ENCODE measurements around the gene SRGAP2C. TPM values are rescaled to one million over a fixed set of nuclear protein-coding genes. Genes with fewer than 3 reads are reported as not detected.
"Not testable (repeated sequence)": the region's sequence is repeated elsewhere in the genome, so short reads cannot be mapped to it uniquely, and the experiment has no call there.

Gene SRGAP2C
- total RNA-seq, 1 experiment from 2014 or later: 10.4 TPM

DNA sequence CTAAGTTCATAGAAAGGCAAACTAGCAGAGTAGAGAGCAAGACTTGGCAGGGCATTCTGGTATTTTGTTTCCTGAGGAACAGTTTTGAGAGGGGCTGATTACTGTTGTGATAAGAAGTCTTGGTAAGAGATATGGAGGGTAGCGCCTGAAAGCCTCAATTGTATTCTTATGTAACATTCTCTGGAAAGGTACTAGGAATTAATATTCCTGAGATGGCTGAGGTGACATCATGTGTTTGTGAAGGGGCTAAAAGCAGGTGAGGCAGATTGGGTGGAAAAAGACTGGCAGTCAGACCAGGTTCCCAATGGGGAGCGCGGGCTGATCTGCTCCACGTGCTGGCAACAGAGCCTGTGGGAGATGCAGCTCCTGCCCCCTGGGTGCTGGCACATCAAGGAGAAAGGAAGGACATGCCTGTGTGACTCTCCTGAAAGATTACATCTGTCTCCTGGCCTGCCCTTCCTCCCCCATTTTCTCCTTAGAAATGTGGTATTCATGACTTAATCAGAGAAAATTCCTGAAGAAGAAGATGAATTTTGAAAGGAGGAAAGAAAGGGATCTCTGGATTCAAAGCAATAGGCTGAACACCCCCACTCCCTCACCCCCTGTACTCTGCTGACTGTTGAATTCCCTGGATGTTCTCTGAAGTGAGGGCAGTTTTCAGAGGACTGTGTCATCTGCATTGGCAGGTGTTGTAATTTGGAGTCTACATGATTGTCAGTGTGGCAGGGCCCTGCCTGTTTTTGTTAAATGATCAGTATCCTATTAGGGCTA, 94.2 kb downstream of the SRGAP2C start:
- DNase-seq (ENCODE audit: low spot score): not testable (repeated sequence)

DNA sequence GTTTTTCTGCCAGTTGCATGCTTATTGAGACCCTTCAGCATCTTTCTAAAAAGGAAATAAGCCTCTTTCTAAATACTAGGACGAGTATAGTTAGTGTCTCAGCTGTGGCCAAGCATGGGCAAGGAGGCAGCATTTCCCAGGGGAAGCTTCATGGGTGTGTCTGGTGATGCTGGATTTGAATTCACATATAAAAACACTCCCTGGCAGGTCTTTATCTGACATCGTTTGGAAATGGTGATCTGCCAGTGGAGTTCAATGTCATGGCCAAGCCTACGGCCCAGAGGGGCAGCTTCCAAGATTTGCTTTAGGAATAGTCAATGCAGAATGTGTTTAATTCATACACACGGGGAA, 94.7 kb downstream of the SRGAP2C start:
- DNase-seq (ENCODE audit: low spot score): not testable (repeated sequence)

- not testable (repeated sequence) for DNase-seq (ENCODE audit: low spot score)
Observed at GRCh38 chr1:121280699-121281317, 96.0 kb downstream of the SRGAP2C start.

DNA sequence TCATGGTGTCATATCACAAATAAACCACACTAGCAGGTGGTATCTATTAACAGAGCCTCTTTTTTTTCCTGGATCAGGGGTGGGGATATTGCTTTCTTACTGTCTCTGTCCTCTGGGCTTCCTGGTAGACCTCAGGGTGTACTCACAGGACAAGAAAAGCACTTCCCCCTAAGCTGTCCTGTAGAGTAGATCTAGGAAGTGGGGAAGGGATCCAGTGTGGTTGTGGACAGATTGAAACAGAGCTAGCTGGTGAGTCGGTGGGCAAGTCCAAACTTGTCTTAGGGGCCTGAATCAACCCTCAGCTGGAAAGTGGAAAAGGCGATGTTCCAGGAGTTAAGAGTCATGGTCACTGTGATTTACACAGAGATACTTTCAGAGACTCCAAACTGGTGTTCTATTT, 96.7 kb downstream of the SRGAP2C start:
- DNase-seq (ENCODE audit: low spot score): not testable (repeated sequence)

GRCh38 chr1:121283587-121284180, 98.9 kb downstream of the SRGAP2C start:
- not testable (repeated sequence) for DNase-seq (ENCODE audit: low spot score)

- not testable (repeated sequence) for DNase-seq (ENCODE audit: low spot score)
Observed at GRCh38 chr1:121292590-121292989, 107.8 kb downstream of the SRGAP2C start.

DNA sequence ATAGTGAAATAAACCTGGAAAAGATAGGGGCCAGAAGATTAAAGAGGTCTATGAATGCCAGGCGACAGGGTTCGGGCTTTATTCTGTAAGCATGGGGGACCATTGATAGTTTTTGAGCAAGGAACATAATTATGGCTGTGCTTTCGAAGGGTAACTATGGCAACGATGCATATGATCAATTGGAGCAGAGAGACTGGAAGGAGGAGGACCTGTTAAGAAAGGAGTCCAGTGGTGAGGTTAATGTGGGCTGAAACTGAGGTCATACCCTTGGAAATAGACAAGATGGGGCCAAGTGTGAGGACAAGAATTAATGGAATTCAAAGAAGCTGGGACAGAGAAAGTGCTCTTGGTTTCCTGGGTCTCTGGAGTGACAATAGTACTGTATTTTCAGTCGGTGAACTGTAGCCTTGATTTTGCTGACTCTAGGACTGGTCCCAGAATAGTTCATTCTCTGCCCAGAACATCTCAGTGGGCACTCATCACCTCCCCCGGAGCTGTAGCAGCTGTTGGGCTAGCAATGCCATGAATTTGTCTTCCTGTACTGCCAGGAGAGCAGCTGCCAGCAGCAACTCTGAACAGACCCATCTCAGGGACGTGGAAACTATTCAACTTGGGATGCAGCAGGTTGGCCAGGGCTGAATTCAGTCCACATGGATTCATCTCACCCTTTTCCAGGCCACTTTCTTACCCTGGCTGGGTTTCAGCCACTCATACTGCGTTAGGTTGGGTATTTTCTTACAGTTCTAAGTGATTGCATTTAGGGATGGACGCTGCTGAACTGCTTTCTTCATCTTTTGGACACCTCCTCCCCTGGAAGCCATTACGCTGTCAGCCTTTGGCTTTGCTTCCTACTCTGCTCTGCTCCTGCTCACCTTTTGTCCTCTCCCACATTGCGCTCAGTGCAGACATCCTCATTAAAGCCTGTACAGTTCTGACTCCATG, 108.8 kb downstream of the SRGAP2C start:
- DNase-seq (ENCODE audit: low spot score): not testable (repeated sequence)

GRCh38 chr1:121294205-121294570, 109.4 kb downstream of the SRGAP2C start:
- not testable (repeated sequence) for DNase-seq (ENCODE audit: low spot score)

DNA sequence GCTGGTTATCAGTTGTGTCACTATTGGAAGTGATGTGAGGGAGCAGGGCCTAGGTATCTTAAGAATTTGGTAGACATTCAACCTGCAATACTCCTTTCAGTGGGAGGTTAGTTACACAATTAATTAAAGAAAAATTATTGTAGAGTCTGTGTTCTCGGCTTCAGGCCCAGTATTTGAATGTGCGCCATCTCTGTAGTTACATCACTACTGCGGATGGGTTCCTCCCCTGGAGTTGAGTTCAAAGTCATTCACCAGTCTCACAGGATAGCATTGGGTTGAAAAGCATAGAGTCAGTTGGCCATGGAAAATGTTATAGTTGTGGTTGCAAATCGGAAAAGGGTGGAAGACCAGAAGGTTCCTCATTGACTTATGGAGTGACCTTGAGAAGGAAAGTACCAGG, 111.8 kb downstream of the SRGAP2C start:
- not testable (repeated sequence) for DNase-seq (ENCODE audit: low spot score)

DNA sequence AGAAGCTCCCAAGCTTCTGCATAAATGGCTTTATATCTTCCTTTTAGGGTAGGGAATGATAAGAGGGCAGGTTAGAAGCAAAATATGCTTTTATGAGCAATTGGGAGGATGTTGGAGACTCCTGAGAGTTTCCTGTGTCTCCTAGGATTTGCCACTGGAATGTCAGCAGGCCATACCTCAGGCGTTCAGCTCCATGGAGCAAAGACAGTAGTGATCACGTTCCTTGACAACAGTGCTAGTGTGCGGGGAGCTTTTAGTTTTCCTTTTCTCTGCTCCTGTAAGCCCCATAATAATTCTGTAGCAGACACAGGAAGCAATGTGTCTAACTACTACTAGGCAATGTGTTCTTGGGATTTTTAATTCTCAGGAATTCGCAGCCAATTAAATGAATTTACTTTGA, 113.8 kb downstream of the SRGAP2C start:
- DNase-seq (ENCODE audit: low spot score): not testable (repeated sequence)

DNA sequence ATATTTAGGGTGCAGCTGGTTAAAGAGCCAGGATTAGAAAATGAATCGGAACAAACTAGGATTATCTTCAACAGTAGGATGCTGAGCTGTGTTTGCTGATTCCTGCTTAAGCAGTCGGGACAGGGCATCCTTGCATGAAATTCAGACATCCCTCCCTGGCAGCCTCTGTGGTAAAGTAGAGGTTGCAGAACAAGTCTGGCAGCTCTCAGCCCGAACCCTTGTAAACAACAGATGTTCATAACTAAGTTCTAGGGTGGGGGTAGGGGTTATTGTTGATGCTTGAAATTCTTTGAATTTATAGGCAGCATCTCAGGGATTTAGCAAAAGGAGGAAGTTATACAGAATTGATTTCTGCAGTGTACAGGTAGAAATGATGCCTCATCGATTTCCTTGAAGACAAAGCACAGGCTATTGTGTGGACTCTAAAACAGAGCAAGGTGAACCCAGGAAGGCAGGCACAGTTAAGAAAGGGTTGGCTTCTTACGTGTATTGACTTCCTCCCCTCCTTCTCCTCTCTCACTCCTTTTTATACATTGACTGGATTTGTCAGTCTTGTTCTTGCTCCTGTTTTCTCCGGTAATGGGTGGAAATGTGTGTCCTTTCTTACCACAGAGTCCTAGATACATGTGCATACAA, 114.9 kb downstream of the SRGAP2C start:
- DNase-seq (ENCODE audit: low spot score): not testable (repeated sequence)

DNA sequence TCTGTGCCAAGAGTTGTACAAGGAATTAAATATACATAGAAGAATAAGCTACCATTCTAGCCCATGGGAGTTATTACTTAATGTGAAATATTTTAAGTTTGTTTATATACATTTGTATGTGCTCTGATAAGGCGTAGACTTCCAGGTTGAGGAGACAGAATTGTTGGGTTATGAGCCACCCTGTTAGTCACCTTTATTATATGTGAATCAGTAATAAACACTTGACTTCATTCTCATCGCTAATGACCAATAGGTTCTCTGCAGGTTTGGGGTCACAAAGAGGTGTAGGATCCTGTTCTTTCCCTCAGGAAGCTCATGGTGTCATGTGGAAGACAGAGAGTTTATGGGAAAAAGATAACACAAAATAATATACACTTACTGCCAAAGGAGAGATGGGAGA, 117.1 kb downstream of the SRGAP2C start:
- DNase-seq (ENCODE audit: low spot score): not testable (repeated sequence)

DNA sequence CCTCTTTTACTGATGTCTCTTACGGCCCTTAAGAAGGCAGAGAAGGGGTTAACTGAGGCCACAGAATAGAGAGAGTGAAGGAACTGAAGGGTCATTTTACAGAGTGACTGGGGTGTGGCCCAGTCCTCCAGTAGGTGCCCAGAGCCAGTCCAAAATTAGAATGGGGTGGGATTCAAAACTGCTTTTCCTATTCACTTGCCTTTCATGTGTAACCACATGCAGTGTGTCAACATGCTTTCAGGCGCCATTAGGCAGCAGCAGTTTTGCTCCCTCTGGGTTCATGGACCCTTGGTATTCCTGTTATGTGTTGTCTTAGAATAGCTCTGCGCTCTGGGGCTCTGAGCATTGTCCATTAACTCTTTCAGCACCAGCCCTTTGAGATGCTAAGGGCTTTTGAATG, 123.0 kb downstream of the SRGAP2C start:
- not testable (repeated sequence) for DNase-seq (ENCODE audit: low spot score)

GRCh38 chr1:121315509-121315908, 130.7 kb downstream of the SRGAP2C start:
- not testable (repeated sequence) for DNase-seq (ENCODE audit: low spot score)

DNA sequence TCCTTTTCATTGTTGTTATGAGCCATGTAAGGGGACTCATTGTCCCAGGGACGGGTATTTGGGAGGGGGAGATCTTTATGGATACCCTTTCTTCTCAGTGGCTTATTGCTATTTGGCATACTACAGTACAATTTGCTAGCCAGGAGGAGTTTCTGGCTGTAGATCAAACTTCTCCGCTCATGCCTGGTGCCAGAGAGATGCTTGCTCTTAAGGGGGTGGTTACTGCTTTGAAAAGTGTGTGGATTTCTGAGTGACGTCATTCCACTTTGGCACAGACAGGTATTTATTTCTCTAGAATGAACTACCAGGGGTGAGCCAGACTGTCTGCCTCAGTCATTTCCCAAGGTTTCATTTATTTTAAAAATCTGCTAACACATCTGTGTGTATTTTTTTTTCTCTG, 131.3 kb downstream of the SRGAP2C start:
- not testable (repeated sequence) for DNase-seq (ENCODE audit: low spot score)

- DNase-seq (ENCODE audit: low spot score): not testable (repeated sequence)
Observed at GRCh38 chr1:121317491-121318468, 133.0 kb downstream of the SRGAP2C start.

DNA sequence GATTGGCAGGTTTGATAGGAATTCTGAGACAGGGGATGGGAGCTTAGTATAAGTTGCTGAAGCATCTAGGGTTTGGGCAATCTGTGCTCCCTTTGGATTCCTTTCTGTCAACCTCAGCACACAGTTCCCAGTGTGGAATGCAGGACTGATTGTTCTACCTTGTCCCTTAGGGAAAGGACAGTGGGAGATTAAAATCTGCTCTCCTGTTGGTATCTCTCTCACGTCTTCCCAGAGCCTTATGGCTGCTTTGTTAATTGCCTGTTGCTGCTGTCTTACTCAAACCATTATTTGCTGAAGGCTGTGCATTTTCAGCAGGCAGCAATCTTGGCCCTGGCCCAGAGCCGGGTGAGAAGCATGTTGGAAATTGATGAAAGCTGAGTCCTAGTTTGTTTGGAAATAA, 133.9 kb downstream of the SRGAP2C start:
- DNase-seq (ENCODE audit: low spot score): not testable (repeated sequence)

DNA sequence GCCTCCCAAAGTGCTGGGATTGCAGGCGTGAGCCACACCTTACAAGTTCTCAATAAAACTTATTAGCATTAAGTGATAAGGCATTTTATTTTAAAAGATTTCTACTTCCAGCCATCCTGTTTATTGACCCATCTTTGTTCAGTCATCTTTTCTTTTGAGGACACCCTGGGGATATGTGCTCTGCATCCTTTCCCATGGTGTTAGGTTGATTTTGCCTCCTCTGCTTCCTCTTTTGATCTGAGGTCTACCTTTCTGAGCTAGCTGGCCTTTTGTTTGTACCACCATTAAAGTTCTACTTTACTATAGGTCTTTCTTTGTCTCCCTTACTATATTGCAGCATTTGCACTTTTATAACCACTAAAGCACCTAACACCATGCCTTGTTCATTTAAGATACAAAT, 136.9 kb downstream of the SRGAP2C start:
- not testable (repeated sequence) for DNase-seq (ENCODE audit: low spot score)

- not testable (repeated sequence) for DNase-seq (ENCODE audit: low spot score)
Observed at GRCh38 chr1:121324726-121325125, 140.0 kb downstream of the SRGAP2C start.

DNA sequence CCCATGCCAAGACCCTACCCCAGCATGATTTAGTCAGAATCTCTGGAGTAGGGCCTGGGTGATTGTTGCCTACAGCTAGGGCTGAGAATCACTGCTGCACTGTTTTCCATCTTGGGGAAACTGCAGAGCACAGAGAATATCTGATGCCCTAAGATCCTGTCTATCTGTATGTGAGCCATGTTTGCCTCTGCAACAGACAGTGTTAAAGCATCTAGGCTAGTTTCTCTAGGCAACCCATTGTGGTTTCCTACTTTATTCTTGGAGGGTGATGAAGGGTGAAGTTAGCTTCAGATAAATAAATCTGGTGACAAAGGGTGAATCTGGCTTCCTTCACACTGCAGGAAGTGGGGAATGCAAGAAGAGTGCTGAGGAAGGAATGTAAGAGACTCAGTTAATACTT, 147.4 kb downstream of the SRGAP2C start:
- not testable (repeated sequence) for DNase-seq (ENCODE audit: low spot score)
